Gastroesophageal sphincter (tissue), 3 donors: Measurements from ENCODE around the gene DHX8.

Experiments
- POLR2A ChIP-seq, 2 donors: fragments of 450-650 bp; IDR thresholded peaks; one replicate each; pipeline ENCODE4 v1.6.1; 2017; ENCODE audit warnings: antibody characterized with exemption in 2 of 2, mild to moderate bottlenecking in 2 of 2, moderate library complexity in 1 of 2
- TF ChIP-seq, protein P1 (sequence below), 4 experiments: fragments of 200-600 bp in 2 of 4; fragments of 450-650 bp in 2 of 4; sonication (generic) in 1 of 4; IDR thresholded peaks; one replicate each; pipeline ENCODE4 v1.5.1; 2017 to 2019; ENCODE audit warnings: antibody characterized with exemption in 4 of 4, mild to moderate bottlenecking in 2 of 4, moderate library complexity in 2 of 4

DNA sequence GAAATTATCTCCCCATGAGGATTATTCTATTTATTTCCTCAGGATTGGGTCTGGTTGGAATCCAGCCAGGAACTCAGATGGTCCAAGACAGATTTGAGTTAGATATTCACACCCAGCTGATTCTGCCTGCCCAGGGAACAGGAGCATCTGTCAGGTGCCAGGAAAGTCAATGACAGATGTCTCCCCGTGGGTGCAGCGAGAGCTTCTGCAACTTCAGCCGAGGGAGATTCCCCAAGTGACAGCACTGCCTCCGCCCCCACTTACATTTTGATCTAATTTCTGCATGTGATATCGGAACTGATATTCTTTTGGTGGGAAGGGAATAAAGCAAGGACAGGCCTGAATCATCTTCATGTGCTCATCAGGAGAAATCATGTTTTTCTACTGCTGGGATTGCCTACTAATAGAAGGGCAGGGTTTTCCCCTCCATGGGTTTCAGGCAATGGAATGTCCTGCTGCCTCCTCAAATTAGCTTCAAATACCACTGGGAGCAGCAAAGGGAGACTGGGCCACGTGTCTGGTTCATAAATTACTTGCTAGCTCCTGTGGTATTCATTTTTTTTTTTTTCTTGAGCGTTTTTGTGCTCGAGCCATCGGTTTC is 15.7 kb upstream of the DHX8 start:
- TF ChIP-seq, protein P1, sequence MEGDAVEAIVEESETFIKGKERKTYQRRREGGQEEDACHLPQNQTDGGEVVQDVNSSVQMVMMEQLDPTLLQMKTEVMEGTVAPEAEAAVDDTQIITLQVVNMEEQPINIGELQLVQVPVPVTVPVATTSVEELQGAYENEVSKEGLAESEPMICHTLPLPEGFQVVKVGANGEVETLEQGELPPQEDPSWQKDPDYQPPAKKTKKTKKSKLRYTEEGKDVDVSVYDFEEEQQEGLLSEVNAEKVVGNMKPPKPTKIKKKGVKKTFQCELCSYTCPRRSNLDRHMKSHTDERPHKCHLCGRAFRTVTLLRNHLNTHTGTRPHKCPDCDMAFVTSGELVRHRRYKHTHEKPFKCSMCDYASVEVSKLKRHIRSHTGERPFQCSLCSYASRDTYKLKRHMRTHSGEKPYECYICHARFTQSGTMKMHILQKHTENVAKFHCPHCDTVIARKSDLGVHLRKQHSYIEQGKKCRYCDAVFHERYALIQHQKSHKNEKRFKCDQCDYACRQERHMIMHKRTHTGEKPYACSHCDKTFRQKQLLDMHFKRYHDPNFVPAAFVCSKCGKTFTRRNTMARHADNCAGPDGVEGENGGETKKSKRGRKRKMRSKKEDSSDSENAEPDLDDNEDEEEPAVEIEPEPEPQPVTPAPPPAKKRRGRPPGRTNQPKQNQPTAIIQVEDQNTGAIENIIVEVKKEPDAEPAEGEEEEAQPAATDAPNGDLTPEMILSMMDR (IDR thresholded peaks at IDR 0.05) = no peak
- TF ChIP-seq POLR2A (IDR thresholded peaks at IDR 0.05) = no peak
